Coronary artery (tissue), 2 donors: ENCODE results near the gene CLPTM1L.

Source experiments
- DNase-seq: peaks from one replicate; pipeline ENCODE4 v3.0.0-alpha.2; 2017; ENCODE audit warnings: low spot score
- H3K27ac ChIP-seq, 2 donors: fragments of 200-600 bp; sonication (generic); one replicate each; pipeline ENCODE4 v1.5.1; 2016 to 2019
- H3K4me3 ChIP-seq: fragments of 200-600 bp; sonication (generic); 2 replicates; pipeline ENCODE4 v1.5.1; 2016; ENCODE audit warnings: mild to moderate bottlenecking, moderate library complexity
- CTCF ChIP-seq: fragments of 200-600 bp; sonication (generic); IDR thresholded peaks from one replicate; pipeline ENCODE4 v1.5.1; 2019; ENCODE audit warnings: antibody characterized with exemption

The CLPTM1L gene

GRCh38 chr5:1352231-1353219, 7.6 kb upstream of the CLPTM1L start:
- no peak for TF ChIP-seq CTCF
- no peak for DNase-seq
- Histone ChIP-seq H3K4me3 (no peak overlapping the region), H3K27ac (no peak overlapping the region)

GRCh38 chr5:1351156-1351555, 6.3 kb upstream of the CLPTM1L start:
- DNase-seq = no peak
- Histone ChIP-seq H3K27ac (no peak overlapping the region), H3K4me3 (no peak overlapping the region)
- no peak for TF ChIP-seq CTCF

- no peak overlapping the region for H3K27ac ChIP-seq
- DNase-seq = no peak
- H3K4me3 ChIP-seq = no peak overlapping the region
- TF ChIP-seq CTCF = no peak
Observed at GRCh38 chr5:1349246-1349645, 4.3 kb upstream of the CLPTM1L start.

GRCh38 chr5:1348986-1349245, 4.0 kb upstream of the CLPTM1L start:
- Histone ChIP-seq H3K27ac (no peak overlapping the region), H3K4me3 (no peak overlapping the region)
- no peak for DNase-seq
- no peak for TF ChIP-seq CTCF

GRCh38 chr5:1347571-1347970, 2.7 kb upstream of the CLPTM1L start:
- DNase-seq = no peak
- TF ChIP-seq CTCF = no peak
- no peak overlapping the region for H3K4me3 ChIP-seq
- no peak overlapping the region for H3K27ac ChIP-seq

- no peak for TF ChIP-seq CTCF
- Histone ChIP-seq H3K4me3 (no peak overlapping the region), H3K27ac (no peak overlapping the region)
- DNase-seq = no peak
Observed at GRCh38 chr5:1346627-1347440, 1.9 kb upstream of the CLPTM1L start.
